GM19043 (cell line): Measurements from ENCODE around the gene GATC.
"Not testable (repeated sequence)": the region's sequence is repeated elsewhere in the genome, so short reads cannot be mapped to it uniquely, and the experiment has no call there.

ENCODE experiments used
- ATAC-seq: cut with Tn5 transposase; IDR thresholded peaks from one replicate; pipeline ENCODE4 v1.9.1; 2021; ENCODE audit warnings: low read depth; ENCODE audit not compliant: unreplicated experiment

The GATC gene

DNA sequence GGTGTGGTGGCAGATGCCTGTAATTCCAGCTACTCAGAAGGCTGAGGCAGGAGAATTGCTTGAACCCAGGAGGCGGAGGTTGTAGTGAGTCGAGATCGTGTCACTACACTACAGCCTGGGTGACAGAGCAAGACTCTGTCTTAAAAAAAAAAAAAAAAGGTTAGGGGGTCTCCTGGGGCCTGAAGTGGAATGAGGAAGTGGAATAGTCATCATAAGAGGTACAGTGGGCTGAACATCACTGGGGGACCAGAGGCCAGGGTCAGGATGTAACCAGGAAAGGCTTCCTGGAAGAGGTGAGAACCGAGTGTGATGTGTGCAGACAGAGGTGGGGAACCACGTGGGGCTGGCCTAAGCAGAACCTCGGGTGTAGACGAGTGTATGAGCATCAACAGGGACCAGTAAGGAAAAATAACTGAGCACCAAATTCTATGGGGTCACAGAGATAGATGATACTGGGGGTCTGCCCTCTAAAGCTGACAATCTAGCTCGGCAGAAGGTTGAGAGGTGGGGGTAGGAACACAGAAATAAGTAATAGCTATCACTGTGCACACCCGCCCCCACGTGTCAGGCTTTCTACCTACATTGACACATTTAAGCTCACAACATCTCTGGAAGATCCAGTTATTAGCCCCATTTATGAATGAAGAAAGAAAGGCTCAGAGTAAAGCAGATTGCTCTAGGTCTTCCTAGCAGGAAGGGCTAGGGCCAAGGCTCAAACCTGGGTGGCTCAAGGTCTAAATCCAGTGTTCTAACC lies 13.3 kb upstream of the GATC start:
- no peak for ATAC-seq

DNA sequence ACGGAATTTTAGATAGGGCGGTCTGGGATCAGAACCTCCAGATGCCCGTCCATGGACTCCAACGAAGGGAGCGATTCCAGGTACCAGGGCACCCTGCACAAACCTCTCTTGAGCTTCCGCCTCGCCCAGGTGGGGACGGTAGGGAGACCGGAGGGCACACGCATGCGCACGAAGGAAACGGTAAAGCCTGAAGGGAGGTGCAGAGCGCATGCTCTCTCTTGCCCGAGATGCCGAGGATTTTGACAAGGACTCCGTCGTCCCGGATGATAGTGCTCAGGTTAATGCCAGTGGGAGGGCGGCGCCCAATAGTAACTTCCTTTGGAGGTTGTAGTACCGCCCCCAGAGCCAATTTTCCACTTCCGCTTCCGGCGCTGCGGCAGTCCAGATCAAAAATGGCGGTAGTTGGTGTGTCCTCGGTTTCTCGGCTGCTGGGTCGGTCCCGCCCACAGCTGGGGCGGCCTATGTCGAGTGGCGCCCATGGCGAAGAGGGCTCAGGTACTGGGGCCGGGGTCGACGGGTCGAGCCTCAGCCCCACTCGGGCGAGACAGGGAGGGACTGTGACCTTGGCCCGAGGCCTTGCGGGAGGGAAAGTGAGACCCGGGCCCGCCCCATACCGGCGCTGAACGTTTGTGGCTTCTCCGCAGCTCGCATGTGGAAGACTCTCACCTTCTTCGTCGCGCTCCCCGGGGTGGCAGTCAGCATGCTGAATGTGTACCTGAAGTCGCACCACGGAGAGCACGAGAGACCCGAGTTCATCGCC lies 8.3 kb upstream of the GATC start, which contains the start of gene COX6A1:
Gene COX6A1, plus strand, starts transcription at position 379 of the 760 bp plus-strand sequence. Its CDS starts 14 bp downstream, at position 393.
- ATAC-seq: peak; percentile 94

DNA sequence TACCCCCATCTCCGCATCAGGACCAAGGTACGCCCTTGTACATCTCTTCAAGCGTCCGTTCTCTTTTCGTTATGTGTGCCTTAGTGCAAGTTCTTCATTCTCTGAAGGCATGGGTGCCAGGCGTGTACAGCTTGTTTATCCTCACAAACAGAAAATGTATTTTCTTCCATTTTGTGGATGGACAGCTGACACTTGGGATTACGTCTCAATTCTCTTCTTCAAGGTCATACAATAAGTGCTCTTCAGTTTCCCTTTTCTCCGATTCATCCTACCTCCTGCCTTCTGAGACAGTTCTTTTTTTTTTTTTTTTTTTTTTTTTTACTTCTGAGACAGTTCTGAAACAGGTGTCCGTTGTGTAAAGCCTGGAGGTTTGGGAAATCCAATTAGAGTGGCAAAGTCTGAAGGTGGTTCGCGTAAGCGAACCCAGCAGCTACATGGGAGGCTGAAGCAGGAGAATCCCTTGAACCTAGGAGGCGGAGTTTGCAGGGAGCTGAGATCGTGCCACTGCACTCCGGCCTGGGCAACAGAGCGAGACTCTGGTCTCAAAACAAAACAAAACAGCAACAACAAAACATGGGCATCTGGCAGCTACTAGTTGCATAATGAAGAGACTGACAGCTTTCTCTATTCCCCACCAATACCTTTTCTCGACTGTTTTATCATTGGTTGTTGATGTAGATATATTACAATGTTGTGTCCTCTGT lies 7.6 kb upstream of the GATC start:
- no peak for ATAC-seq

DNA sequence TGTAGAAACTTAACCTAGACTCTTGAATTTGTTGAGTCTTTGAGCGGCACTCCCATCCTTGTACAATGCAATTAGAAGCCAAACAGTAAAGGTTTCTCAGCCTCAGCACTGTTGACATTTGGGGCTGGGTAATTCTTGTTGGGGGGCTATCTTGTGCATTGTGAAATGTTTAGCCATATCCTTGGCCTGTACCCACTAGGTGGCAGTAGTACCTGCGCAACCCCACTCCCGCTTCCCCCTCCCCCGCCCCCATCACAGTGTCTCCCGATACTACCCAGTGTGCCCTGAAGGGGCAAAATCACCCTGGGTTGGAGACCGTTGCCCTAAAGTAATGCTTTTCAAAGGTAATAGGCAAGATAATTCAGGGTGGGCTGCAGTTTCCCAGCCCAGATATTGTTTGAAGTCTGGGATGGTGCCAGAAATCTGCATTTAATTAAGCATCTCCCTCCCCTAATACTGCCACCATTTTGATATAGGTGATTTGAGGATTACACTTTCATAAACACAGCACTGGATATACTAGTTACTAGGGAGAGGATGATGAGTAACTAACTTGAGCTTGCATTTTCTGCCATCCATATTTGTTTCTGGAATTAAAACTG lies 6.5 kb upstream of the GATC start:
- ATAC-seq: no peak

DNA sequence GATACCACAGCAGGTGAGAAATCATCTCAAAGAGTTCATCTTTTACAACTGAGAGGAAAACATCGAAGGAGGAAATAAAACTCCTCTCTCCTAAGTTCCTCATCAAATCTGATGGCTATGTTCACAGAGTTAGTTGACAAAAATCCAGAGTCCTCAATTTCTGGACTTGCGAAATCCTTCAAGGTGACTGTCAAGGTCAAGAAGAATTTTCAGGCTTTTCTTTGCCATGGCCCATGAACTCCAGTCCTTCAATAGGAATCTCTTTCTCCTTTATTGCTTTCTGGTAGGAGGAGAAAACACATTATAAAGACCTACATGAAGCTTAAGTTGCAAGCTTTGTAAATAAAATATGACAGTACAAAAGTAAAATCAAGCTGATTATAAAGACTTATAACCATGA lies 1.6 kb upstream of the GATC start:
- no peak for ATAC-seq

DNA sequence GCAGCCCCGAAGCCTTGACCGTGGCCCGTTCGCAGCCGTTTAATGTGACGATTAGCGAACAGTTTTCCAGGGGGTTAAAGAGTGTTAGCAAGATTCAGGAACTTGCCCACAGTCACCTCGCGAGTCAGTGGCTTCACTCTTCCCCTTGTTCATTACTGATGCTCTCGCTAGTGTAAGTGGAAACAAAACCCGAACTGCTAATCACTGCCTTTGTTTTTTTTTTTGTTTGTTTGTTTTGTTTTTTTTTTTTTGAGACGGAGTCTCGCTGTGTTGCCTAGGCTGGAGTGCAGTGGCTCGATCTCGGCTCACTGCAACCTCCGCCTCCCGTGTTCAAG lies 567 bp downstream of the GATC start:
- ATAC-seq: not testable (repeated sequence)

DNA sequence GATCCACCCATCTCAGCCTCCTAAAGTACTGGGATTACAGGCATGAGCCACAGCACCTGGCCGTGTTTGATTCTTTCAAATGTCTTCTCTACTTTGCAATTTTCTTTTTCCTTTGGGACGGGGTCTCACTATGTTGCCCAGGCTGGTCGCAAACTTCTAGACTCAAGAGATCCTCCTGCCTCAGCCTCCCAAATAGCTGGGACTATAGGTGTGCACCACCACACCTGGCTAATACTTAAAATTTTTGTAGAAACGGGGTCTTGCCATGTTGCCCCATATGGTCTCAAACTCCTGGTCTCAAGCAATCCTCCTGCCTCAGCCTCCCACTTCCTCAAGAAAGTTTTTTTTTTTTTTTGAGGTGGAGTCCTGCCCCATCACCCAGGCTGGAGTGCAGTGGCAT lies 1.7 kb downstream of the GATC start:
- no peak for ATAC-seq

DNA sequence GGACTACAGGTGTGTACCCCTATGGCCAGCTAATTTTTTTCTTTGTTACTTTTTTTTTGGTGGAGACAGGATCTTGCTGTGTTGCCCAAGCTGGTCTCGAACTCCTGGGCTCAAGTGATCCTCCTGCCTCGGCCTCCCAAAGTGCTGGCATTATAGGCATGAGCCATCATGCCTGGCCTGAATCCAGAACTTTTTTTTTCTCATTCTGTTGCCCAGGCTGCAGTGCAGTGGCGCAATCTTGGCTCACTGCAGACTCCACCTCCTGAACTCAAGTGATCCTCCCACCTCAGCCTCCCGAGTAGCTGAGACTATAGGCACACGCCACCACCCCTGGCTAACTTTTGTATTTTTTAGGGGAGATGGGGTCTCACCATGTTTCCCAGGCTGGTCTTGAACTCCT lies 6.3 kb downstream of the GATC start:
- ATAC-seq: not testable (repeated sequence)

DNA sequence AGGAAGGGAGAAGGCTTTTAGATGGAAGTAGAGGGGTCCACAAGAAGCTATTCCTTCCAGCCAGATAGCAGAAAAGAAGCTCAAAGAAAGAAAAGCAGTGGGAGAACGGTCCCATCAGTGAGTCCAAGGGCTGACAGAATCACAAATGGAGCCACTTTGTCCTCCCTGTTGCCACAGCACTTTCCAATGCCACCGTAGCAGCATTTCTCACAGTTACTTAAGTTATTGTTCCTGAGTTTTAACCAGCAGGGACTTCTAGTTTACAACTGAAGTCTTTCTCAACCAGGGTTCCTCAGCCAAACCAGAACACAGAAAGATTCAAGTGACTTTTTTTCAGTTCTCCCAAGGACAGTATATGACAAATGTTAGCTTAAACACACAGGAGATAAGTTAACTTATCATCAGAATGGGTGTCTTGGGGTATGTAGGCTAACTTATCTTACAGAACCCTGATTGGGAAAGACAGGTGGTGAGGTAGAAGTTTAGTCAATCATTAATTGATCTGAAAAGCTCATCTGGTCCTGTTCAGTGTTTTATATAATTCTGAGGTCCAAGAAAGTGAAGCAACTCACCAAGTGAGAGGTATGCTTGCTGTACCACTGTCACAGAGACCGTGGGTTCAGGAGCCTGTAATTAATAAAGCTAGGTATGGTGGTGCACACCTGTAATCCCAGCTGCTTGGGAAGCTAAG lies 7.0 kb downstream of the GATC start:
- ATAC-seq: no peak

DNA sequence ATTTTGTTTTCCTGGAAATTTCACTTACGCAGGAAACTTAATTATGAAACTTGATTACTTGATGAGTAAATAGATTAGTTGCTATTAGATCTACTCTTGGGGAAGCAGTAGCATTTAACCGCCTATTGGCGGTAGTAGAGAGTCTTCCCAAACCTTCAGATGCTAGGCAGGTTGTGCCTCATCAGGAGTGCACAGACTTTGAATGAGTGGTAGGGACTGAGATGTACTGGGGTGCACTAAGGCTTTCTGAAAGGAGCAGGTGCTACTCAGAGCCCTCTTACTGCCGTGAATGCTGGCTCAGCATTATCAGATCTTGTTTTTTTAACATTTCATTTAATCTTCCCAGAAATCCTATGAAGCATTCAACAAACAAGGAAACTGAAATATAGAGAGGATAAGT lies 7.7 kb downstream of the GATC start:
- ATAC-seq: peak; percentile 55

DNA sequence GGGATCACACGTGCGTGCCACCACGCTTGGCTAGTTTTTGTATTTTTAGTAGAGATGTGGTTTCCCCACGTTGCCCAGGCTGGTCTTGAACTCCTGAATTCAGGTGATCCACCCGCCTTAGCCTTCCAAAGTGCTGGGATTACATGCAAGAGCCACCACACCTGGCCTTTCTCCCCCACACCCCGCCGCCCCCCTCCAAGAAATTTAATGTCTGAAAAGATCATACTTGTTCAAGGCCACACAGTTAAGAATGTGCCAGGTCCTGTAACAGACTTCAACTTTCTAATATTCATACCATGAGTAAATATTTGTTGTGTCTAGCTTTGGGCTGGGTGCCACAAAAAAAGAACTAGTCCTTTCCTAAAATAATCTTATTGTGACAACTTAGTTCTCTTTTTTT lies 9.1 kb downstream of the GATC start:
- no peak for ATAC-seq

DNA sequence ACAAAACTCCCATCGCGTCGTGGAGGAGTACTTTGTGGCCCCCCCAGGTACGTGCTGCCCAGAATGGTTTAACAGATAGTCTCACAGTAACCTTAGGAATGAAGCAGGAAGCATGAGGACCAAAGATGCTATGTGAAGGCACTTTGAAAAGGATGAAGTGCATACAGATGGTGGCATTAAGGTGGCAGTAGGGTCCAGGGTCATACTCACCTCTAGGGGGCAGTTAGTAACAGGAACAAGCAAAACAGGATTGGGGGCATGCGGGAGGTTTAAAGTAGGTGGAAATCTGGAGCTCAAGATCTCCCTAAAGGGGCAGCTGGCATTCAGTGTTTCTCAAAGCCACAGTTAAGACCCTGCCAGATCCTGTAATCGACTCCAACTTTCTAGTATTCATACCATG lies 10.9 kb downstream of the GATC start:
- no peak for ATAC-seq

DNA sequence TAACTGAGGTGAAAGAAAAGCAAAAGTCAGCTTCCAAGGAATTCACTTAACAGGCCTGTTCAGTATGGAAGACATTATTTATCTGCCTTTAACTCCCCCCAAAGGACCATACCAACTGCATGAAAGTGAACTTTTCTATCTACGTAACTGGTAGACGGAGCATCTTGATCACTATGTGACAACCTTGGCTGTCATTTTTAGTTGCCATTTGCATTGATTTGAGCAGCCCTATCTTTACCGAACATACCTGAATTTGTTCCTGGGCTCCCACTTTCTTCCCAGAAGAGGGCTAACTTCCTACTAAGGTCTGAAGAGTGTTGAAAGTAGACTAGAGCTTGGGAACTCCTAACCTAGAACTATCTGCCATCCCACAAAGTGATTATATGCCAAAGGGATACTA lies 13.9 kb downstream of the GATC start:
- ATAC-seq: no peak

DNA sequence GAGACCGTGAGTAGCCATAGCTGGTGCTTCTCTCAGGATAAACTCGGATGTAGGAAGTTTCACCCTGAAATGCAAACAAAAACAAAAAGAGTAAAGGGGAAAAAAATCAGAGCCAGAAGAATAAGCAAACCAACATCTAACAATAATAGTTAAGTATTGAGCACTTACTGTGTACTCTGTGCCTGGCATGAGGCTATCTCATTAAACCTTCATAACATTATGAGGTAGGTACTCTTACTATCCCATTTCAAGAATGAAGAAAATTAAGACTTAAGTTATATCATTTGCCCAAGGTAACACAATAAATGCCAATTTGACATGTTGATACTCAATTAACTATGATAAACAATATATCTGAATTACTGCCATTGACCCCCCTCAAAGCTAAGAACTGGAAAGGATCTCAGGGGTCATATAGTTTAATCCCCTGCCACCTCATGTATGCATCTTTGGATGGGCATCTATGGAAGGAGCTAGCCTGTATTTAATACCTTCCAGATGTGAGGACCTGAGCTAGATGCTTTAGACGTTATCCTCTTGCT lies 15.9 kb downstream of the GATC start:
- no peak for ATAC-seq

DNA sequence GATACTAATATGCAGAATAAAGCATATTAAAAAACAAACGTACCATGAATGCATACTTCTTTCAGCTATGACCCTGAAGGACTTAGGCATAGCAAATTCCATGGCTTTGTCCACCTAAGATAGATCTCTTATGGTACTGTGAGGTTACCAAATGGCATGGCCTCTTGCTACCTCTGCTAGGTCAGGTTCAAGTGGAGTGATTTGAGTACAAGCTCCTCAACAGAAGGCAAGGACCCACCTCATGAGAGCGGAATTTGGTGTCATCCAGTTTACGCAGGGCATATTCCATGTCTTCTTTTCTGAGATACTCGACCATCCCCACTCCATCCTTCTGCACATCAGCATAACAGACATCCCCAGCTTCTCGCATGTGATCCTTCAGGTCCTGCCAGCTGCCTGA lies 17.5 kb downstream of the GATC start:
- ATAC-seq: no peak

DNA sequence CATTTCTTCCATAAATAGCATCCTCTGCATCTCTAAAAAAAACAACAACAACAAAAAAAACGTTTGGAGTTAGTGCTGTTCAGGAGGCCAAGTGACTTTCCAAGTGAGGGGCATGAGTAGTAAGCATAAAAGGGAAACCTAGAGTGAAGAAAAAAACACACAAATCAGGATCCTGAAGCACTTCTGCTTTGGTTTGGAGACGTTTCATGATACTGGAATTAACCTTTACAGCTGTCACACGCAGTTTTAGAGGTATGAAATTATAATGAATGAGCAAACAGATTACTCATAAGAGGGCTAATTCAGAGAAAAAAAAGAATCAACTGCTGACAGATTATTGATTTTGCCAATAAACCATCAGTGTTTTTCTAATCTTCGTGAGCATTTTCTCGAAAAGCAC lies 19.5 kb downstream of the GATC start:
- ATAC-seq: no peak

DNA sequence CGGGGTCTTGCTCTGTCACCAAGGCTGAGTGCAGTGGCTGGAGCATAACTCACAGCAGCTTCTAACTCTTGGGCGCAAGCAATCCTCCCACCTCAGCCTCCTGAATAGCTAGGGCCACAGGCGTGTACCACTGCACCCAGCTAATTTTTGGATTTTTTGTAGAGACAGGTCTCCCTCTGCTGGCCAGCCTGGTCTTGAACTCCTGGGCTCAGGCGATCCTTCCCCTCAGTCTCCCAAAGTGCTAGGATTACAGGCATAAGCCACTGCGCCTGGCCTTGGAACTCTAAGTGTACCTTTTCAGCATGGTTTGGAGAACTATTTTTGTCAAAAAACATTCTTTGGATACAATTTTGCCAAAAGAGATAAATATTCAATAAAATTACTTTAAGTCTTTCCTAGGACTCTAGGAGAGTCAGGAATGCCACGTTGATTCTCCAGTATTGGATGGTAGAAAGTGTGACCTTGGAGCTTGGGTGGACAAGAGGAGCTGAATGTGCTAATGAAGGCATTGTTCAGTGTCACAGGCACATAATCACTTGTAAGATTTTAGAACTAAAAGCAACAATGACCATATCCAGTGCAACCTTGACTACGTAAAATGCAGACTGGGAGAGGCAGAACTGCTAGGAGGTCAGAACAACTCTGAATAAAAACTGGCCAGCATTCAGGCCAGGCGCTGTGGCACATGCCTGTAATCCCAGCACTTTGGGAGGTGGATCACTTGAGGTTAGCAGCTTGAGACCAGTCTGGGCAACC lies 20.5 kb downstream of the GATC start:
- no peak for ATAC-seq

DNA sequence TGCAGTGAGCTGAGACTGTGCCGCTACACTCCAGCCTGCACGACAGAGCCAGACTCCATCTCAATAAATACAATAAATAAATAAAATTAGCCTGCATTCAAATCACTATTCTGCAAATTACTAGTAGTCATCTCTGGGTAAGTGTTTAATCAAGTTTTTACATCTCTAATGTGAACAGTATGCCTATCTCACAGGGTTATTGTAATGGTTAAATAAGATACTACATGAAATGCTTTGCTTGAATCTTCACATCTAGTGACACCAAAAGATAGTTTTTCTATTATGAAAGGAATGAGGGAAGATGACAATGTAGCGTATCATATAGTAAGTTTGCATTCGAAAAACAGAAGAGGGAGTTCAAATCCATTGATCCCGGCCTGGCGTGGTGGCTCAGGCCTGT lies 21.2 kb downstream of the GATC start:
- ATAC-seq: no peak

DNA sequence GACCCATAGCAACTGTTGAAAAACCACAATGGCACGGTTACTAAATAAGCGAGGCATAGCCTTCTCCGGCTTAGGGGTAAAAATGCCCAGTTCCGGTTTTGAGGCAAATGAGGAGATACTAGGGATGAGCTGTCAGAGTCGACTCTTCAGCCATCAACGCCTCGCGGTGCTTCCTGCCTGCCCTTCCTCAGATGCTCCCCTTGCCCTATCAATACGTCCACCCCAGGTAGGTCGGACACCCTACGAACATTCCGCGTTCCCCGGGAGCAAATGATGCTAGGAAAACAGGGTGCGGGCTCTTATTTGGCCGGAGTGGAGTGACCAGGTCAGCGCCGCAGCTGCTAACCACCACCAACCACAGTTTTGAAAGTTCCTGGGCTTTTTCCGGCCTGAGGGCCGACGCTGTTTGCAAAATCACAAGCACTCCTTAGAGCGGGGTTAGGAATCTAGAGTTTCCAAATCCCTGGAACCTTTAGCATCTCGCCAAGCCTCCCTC lies 22.1 kb downstream of the GATC start:
- no peak for ATAC-seq
